GM18951 (cell line): ENCODE data around the gene TMEM125.

Source experiments
- POLR2A ChIP-seq: IDR thresholded peaks from 4 replicates; pipeline ENCODE4 v1.6.1; 2011; ENCODE audit warnings: mild to moderate bottlenecking; ENCODE audit not compliant: insufficient read length, insufficient read depth; ENCODE audit errors: extremely low read depth
- in situ Hi-C: fragments of 300-500 bp; cut with MboI; formaldehyde crosslinking; loops from one replicate; pipeline ENCODE4 v1.12.0; 2022; ENCODE audit warnings: low sequenced_read_pairs, mixed read lengths, inconsistent platforms; ENCODE audit not compliant: unreplicated experiment

Gene TMEM125

GRCh38 chr1:43269627-43270375, at the start of gene TMEM125:
TSS of gene TMEM125 (plus strand) at chr1:43269983. CDS start at chr1:43272723, 2,740 bp downstream.
- in situ Hi-C loops: no loop called here
- no peak for TF ChIP-seq POLR2A

GRCh38 chr1:43220905-43221778, 48.6 kb upstream of the TMEM125 start:
- in situ Hi-C loops: no loop called here

GRCh38 chr1:43221797-43222196, 48.0 kb upstream of the TMEM125 start:
- in situ Hi-C loops: no loop called here

More at GRCh38 chr1:43220905-43221778, 48.6 kb upstream of the TMEM125 start:
- no peak for TF ChIP-seq POLR2A

GRCh38 chr1:43222879-43223278, 46.9 kb upstream of the TMEM125 start:
- TF ChIP-seq POLR2A: no peak
- in situ Hi-C loops: no loop called here

More at GRCh38 chr1:43221797-43222196, 48.0 kb upstream of the TMEM125 start:
- no peak for TF ChIP-seq POLR2A

- no peak for TF ChIP-seq POLR2A
- in situ Hi-C loops: loop anchor here (5.0 kb wide), 1 partner anchor 187 kb away; no protein-coding TSS in a partner anchor
Measured at GRCh38 chr1:43225168-43225567, 44.6 kb upstream of the TMEM125 start.

- TF ChIP-seq POLR2A: no peak
- in situ Hi-C loops: loop anchor here (5.0 kb wide), 1 partner anchor 185 kb away; no protein-coding TSS in a partner anchor
Measured at GRCh38 chr1:43227143-43227764, 42.5 kb upstream of the TMEM125 start.

GRCh38 chr1:43229826-43230780, 39.7 kb upstream of the TMEM125 start:
- in situ Hi-C loops: loop anchor here (5.0 to 10.0 kb wide), 2 partner anchors 125 to 182 kb away; partner anchors contain the start of gene CDC20
- TF ChIP-seq POLR2A: no peak

- TF ChIP-seq POLR2A: no peak
- in situ Hi-C loops: loop anchor here (10.0 kb wide), 1 partner anchor 123 kb away; the partner anchor contains the start of gene CDC20
Measured at GRCh38 chr1:43232074-43232473, 37.7 kb upstream of the TMEM125 start.

GRCh38 chr1:43232482-43232881, 37.3 kb upstream of the TMEM125 start:
- in situ Hi-C loops: loop anchor here (10.0 kb wide), 1 partner anchor 122 kb away; the partner anchor contains the start of gene CDC20

GRCh38 chr1:43233631-43234030, 36.2 kb upstream of the TMEM125 start:
- TF ChIP-seq POLR2A: no peak
- in situ Hi-C loops: loop anchor here (10.0 kb wide), 1 partner anchor 121 kb away; the partner anchor contains the start of gene CDC20

More at GRCh38 chr1:43232482-43232881, 37.3 kb upstream of the TMEM125 start:
- no peak for TF ChIP-seq POLR2A

GRCh38 chr1:43234267-43234666, 35.5 kb upstream of the TMEM125 start:
- TF ChIP-seq POLR2A: no peak
- in situ Hi-C loops: loop anchor here (10.0 kb wide), 1 partner anchor 121 kb away; the partner anchor contains the start of gene CDC20

GRCh38 chr1:43235040-43235439, 34.7 kb upstream of the TMEM125 start:
- TF ChIP-seq POLR2A: no peak
- in situ Hi-C loops: loop anchor here (10.0 kb wide), 1 partner anchor 120 kb away; the partner anchor contains the start of gene CDC20
